K562 (cell line): Measurements from ENCODE around the gene ENTREP3. TPM values are rescaled to one million over a fixed set of nuclear protein-coding genes. Genes with fewer than 3 reads are reported as not detected.

Experiments
- C11orf30 ChIP-seq: fragments of 450-650 bp; IDR thresholded peaks from 2 replicates; pipeline ENCODE4 v1.6.1; 2016; ENCODE audit warnings: low read depth, mild to moderate bottlenecking
- CCNT2 ChIP-seq: IDR thresholded peaks from 2 replicates; pipeline ENCODE4 v1.6.1; 2011; ENCODE audit warnings: borderline replicate concordance, low read depth, mild to moderate bottlenecking, moderate library complexity, mixed read lengths, low read length; ENCODE audit not compliant: insufficient read length; ENCODE audit errors: extremely low read depth
- FOXM1 ChIP-seq, 2 experiments: fragments of 450-650 bp in 1 of 2; sonication (generic) in 1 of 2; formaldehyde crosslinking in 1 of 2; IDR thresholded peaks; 2 replicates each; pipeline versions ENCODE4 v1.6.1 to v1.9.0; 2017 to 2022; ENCODE audit warnings: low read depth in 2 of 2, mild to moderate bottlenecking in 2 of 2, missing genetic modification reagents in 1 of 2, moderate library complexity in 1 of 2
- HNRNPUL1 ChIP-seq: fragments of 200-400 bp; formaldehyde crosslinking; IDR thresholded peaks from 2 replicates; pipeline ENCODE4 v1.6.1; 2017; ENCODE audit warnings: low read length
- MYC ChIP-seq, 2 experiments: fragments of 250-450 bp in 1 of 2; sonication (Bioruptor Pico) in 1 of 2; IDR thresholded peaks; 2 replicates each; pipeline versions ENCODE4 v1.5.1 to v1.6.1; 2012 to 2021; ENCODE audit warnings: low read depth in 2 of 2, borderline replicate concordance in 1 of 2, improper control_type of control experiment in 1 of 2, low read length in 1 of 2, mild to moderate bottlenecking in 1 of 2, moderate library complexity in 1 of 2
- PCBP1 ChIP-seq: fragments of 200-400 bp; formaldehyde crosslinking; IDR thresholded peaks from 2 replicates; pipeline ENCODE4 v1.6.1; 2018; ENCODE audit warnings: mild to moderate bottlenecking, low read depth, low read length; ENCODE audit not compliant: poor library complexity, severe bottlenecking
- POLR2A ChIP-seq: fragments of 450-650 bp; conservative IDR thresholded peaks from 2 replicates; pipeline ENCODE4 v1.6.1; 2016
- RBM15 ChIP-seq: fragments of 200-400 bp; formaldehyde crosslinking; IDR thresholded peaks from 2 replicates; pipeline ENCODE4 v1.6.1; 2018; ENCODE audit warnings: mild to moderate bottlenecking, low read length, moderate library complexity; ENCODE audit not compliant: insufficient read depth
- RFX1 ChIP-seq: fragments of 450-650 bp; IDR thresholded peaks from 2 replicates; pipeline ENCODE4 v1.6.1; 2016; ENCODE audit warnings: mild to moderate bottlenecking, moderate library complexity
- SFPQ ChIP-seq: fragments of 200-400 bp; formaldehyde crosslinking; IDR thresholded peaks from 2 replicates; pipeline ENCODE4 v1.6.1; 2017; ENCODE audit warnings: mild to moderate bottlenecking, low read depth, low read length, moderate library complexity
- SMAD4 ChIP-seq: fragments of 250-450 bp; sonication (Bioruptor Pico); conservative IDR thresholded peaks from 2 replicates; pipeline ENCODE4 v1.8.0; 2021; ENCODE audit warnings: inconsistent platforms, mild to moderate bottlenecking, moderate library complexity
- TAF1 ChIP-seq: IDR thresholded peaks from 2 replicates; pipeline ENCODE4 v1.6.1; 2011; ENCODE audit warnings: mild to moderate bottlenecking, low read length, moderate library complexity; ENCODE audit not compliant: insufficient read depth, control insufficient read depth, severe bottlenecking; ENCODE audit errors: extremely low read depth
- polyA plus RNA-seq, 8 experiments: library from polyadenylated mRNA; depleted of rRNA in 4 of 8; stranded (reverse) in 5 of 8; unstranded in 3 of 8; fragments of >200 nt; fragmentation: Nextera tagmentation in 2 of 8; fragmentation: Illumina TruSeq in 1 of 8; extraction: Ambion mirVana in 2 of 8; extraction: Trizol in 1 of 8; gene quantifications; 2 replicates each; pipeline versions ENCODE4 v1.2.1 to v1.2.3, GENCODE V29; 2011 to 2014; ENCODE audit warnings: inconsistent platforms in 1 of 8, missing spikeins in 1 of 8
- total RNA-seq, 7 experiments: library from RNA; depleted of rRNA in 6 of 7; stranded (reverse); fragments of >200 nt in 6 of 7; fragmentation: Illumina TruSeq in 2 of 7; extraction: Trizol in 2 of 7; gene quantifications; 2 replicates each; pipeline versions ENCODE4 v1.2.1 to v1.2.3, GENCODE V29; 2011 to 2021; ENCODE audit warnings: low replicate concordance in 1 of 7
- TF ChIP-seq, protein P1 (sequence below): fragments of 450-650 bp; IDR thresholded peaks from one replicate; pipeline ENCODE4 v1.6.1; 2018; ENCODE audit warnings: mild to moderate bottlenecking, moderate library complexity; ENCODE audit not compliant: partially characterized antibody
- TF ChIP-seq, protein P2 (sequence below): fragments of 150-350 bp; conservative IDR thresholded peaks from 2 replicates; pipeline ENCODE4 v1.6.1; 2014; ENCODE audit warnings: low read length
- TF ChIP-seq, protein P3 (sequence below): fragments of 250-450 bp; sonication (Bioruptor Pico); IDR thresholded peaks from 2 replicates; pipeline ENCODE4 v1.4.0; 2020; ENCODE audit warnings: mild to moderate bottlenecking, moderate library complexity

ENTREP3 gene
- total and polyA plus RNA-seq, 9 of the 15 experiments (the other 6 are each of a cell fraction or from before 2014, with no cell fraction given) = 1.9 to 41.8 (median 5.9) TPM

DNA sequence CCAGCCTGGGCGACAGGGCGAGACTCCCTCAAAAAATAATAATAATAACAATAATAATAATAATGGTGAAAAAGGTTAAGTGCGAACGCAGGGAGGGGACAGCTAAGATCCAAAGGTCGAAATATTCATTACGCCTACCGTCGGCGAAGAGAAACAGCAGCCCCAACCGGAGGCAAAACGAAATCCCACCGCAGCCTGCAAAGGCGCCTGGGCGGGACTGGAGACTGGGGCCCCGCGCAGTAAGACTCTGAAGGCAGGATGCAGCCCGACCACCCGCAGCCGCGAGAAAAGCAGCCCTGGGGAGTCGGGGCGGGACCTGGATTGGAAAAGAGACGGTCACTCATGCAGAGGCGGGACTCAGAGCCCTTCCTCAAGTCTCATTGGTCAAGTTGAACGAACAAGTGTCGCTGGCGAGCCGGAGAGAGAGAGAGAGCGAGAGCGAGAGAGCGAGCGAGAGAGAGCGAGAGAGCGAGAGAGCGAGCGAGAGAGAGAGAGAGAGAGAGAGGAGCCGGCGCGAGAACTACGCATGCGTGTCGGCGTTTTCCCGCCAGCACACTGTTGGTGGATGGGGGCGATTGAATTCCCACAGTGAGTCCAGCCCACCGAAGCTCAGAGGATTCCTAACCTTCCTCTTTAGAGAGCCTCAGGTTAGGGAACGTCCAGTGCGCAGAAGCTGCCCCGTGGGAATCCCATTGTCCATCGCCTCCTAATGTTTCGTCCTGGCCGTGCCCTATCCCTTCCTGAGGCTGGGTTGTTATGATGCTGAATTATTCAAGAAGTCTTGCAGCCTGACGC is 10.7 kb downstream of the ENTREP3 start (continued):
- TF ChIP-seq CCNT2 = peak; percentile 61
- TF ChIP-seq, protein P1, sequence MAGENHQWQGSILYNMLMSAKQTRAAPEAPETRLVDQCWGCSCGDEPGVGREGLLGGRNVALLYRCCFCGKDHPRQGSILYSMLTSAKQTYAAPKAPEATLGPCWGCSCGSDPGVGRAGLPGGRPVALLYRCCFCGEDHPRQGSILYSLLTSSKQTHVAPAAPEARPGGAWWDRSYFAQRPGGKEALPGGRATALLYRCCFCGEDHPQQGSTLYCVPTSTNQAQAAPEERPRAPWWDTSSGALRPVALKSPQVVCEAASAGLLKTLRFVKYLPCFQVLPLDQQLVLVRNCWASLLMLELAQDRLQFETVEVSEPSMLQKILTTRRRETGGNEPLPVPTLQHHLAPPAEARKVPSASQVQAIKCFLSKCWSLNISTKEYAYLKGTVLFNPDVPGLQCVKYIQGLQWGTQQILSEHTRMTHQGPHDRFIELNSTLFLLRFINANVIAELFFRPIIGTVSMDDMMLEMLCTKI = no peak
- no peak for TF ChIP-seq RFX1
- no peak for TF ChIP-seq SFPQ
- TF ChIP-seq PCBP1 = peak; percentile 100
- TF ChIP-seq, protein P2, sequence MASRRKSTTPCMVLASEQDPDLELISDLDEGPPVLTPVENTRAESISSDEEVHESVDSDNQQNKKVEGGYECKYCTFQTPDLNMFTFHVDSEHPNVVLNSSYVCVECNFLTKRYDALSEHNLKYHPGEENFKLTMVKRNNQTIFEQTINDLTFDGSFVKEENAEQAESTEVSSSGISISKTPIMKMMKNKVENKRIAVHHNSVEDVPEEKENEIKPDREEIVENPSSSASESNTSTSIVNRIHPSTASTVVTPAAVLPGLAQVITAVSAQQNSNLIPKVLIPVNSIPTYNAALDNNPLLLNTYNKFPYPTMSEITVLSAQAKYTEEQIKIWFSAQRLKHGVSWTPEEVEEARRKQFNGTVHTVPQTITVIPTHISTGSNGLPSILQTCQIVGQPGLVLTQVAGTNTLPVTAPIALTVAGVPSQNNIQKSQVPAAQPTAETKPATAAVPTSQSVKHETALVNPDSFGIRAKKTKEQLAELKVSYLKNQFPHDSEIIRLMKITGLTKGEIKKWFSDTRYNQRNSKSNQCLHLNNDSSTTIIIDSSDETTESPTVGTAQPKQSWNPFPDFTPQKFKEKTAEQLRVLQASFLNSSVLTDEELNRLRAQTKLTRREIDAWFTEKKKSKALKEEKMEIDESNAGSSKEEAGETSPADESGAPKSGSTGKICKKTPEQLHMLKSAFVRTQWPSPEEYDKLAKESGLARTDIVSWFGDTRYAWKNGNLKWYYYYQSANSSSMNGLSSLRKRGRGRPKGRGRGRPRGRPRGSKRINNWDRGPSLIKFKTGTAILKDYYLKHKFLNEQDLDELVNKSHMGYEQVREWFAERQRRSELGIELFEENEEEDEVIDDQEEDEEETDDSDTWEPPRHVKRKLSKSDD = peak; percentile 80; the same call in 1 of the 2 replicates
- TF ChIP-seq, protein P3, sequence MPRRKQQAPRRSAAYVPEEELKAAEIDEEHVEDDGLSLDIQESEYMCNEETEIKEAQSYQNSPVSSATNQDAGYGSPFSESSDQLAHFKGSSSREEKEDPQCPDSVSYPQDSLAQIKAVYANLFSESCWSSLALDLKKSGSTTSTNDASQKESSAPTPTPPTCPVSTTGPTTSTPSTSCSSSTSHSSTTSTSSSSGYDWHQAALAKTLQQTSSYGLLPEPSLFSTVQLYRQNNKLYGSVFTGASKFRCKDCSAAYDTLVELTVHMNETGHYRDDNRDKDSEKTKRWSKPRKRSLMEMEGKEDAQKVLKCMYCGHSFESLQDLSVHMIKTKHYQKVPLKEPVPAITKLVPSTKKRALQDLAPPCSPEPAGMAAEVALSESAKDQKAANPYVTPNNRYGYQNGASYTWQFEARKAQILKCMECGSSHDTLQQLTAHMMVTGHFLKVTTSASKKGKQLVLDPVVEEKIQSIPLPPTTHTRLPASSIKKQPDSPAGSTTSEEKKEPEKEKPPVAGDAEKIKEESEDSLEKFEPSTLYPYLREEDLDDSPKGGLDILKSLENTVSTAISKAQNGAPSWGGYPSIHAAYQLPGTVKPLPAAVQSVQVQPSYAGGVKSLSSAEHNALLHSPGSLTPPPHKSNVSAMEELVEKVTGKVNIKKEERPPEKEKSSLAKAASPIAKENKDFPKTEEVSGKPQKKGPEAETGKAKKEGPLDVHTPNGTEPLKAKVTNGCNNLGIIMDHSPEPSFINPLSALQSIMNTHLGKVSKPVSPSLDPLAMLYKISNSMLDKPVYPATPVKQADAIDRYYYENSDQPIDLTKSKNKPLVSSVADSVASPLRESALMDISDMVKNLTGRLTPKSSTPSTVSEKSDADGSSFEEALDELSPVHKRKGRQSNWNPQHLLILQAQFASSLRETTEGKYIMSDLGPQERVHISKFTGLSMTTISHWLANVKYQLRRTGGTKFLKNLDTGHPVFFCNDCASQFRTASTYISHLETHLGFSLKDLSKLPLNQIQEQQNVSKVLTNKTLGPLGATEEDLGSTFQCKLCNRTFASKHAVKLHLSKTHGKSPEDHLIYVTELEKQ (CRISPR knock-in tag) = peak; percentile 43; the same call in 1 of the 2 replicates
- no peak for TF ChIP-seq RBM15
- peak; percentile 80 for TF ChIP-seq TAF1
- 0 out of 2 replicates have a peak, but pooled peaks have one; percentile 63 for TF ChIP-seq HNRNPUL1
- peak; percentile 78 for TF ChIP-seq C11orf30
- TF ChIP-seq MYC (IDR thresholded peaks at IDR 0.05; ENCODE audit: low read depth, low read length) = peak; percentile 94
- TF ChIP-seq MYC (CRISPR knock-in tag; IDR thresholded peaks at IDR 0.05; ENCODE audit: borderline replicate concordance, low read depth) = no peak; the same call in 1 of the 2 replicates
- peak; percentile 94 for TF ChIP-seq POLR2A
- peak; percentile 99 for TF ChIP-seq SMAD4 (CRISPR knock-in tag)
- TF ChIP-seq FOXM1 (IDR thresholded peaks at IDR 0.05; ENCODE audit: low read depth) = peak; percentile 96
- peak; percentile 92 for TF ChIP-seq FOXM1 (CRISPR knock-in tag; IDR thresholded peaks at IDR 0.05; ENCODE audit: low read depth)
